Thyroid gland (tissue), 4 donors: ENCODE measurements around the gene GTPBP4.

Experiments used
- CTCF ChIP-seq, 6 experiments: fragments of 200-600 bp in 3 of 6; fragments of 450-650 bp in 3 of 6; sonication (generic) in 3 of 6; IDR thresholded peaks; one replicate each; pipeline ENCODE4 v1.5.1; 2016 to 2019; ENCODE audit warnings: antibody characterized with exemption in 6 of 6, mild to moderate bottlenecking in 2 of 6, inconsistent platforms in 1 of 6, moderate library complexity in 1 of 6
- POLR2A ChIP-seq, 2 donors: fragments of 450-650 bp; IDR thresholded peaks; one replicate each; pipeline ENCODE4 v1.6.1; 2017; ENCODE audit warnings: antibody characterized with exemption in 2 of 2, mild to moderate bottlenecking in 2 of 2, moderate library complexity in 1 of 2

DNA sequence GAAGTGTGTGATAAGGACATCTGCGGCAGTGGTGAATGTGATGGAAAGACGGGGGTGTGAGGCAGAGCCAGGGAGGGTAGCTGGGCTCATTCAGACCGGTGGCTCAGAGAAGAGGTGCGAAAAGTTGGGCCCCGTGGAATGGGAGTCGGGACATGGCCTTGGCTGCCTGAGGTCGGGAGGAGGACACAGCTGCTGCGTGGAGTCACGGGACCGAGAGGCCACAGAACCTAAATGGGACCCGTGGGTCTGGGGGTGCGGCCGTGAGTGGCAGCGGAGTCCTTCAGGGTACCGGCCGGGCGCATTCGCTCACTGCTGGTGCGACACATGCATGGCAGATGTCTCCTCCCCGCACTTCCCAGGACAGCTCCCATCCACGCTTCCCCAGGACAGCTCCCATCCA, 33.8 kb upstream of the GTPBP4 start:
- no peak for TF ChIP-seq CTCF (IDR thresholded peaks at IDR 0.05)
- no peak for TF ChIP-seq POLR2A (IDR thresholded peaks at IDR 0.05)
